HEK293 (cell line): ENCODE data around the gene SHOX.

ENCODE experiments used
- CTCF ChIA-PET: fragments of 350-600 bp; formaldehyde crosslinking; extraction: SDS; loops from one replicate; lab custom pipeline; 2021; ENCODE audit warnings: antibody characterized with exemption; lab: Yijun Ruan, JAX
- POLR2A ChIA-PET: fragments of 300-600 bp; formaldehyde crosslinking; extraction: SDS; loops from one replicate; lab custom pipeline; 2020; ENCODE audit warnings: antibody characterized with exemption, inconsistent platforms; lab: Yijun Ruan, JAX
- H3K27ac ChIP-seq: fragments of 200-500 bp; sonication (Bioruptor generic); 2 replicates; pipeline ENCODE4 v1.5.1; 2014; ENCODE audit warnings: low read depth, low read length, control low read depth, inconsistent platforms; ENCODE audit errors: extremely low read depth
- H3K36me3 ChIP-seq, 2 experiments: fragments of 200-500 bp in 1 of 2; sonication (Bioruptor generic) in 1 of 2; 1 replicate in 1 of 2; 2 replicates in 1 of 2; pipeline ENCODE4 v1.5.1; 2014 to 2017; ENCODE audit warnings: inconsistent platforms in 2 of 2, low read length in 2 of 2; ENCODE audit not compliant: control insufficient read depth in 2 of 2, insufficient read depth in 1 of 2
- H3K4me1 ChIP-seq: fragments of 200-500 bp; sonication (Bioruptor generic); 2 replicates; pipeline ENCODE4 v1.5.1; 2014; ENCODE audit warnings: mild to moderate bottlenecking, low read length, inconsistent platforms; ENCODE audit not compliant: control insufficient read depth, insufficient read depth
- H3K4me3 ChIP-seq: 2 replicates; pipeline ENCODE4 v1.5.1; 2011; ENCODE audit warnings: low read depth, mild to moderate bottlenecking, control low read depth, low read length, moderate library complexity
- H3K9me3 ChIP-seq: fragments of 200-500 bp; sonication (Bioruptor generic); 2 replicates; pipeline ENCODE4 v1.5.1; 2014; ENCODE audit warnings: low read depth, low read length, inconsistent platforms; ENCODE audit not compliant: control insufficient read depth, insufficient read depth
- EGR2 ChIP-seq: fragments of 450-650 bp; formaldehyde crosslinking; IDR thresholded peaks from 2 replicates; pipeline ENCODE4 v1.5.1; 2016; ENCODE audit warnings: low read depth, missing biosample characterization, missing genetic modification characterization
- ELK4 ChIP-seq: IDR thresholded peaks from 2 replicates; pipeline ENCODE4 v1.6.1; 2011; ENCODE audit warnings: mild to moderate bottlenecking, low read depth, low read length, borderline replicate concordance
- GFI1B ChIP-seq: fragments of 450-650 bp; formaldehyde crosslinking; IDR thresholded peaks from 2 replicates; pipeline ENCODE4 v1.5.1; 2016; ENCODE audit warnings: missing biosample characterization, missing genetic modification characterization
- PBX3 ChIP-seq: sonication (generic); formaldehyde crosslinking; IDR thresholded peaks from 2 replicates; pipeline ENCODE4 v1.8.1; 2022; ENCODE audit warnings: mild to moderate bottlenecking, moderate library complexity, missing genetic modification reagents
- SP3 ChIP-seq: fragments of 450-650 bp; formaldehyde crosslinking; IDR thresholded peaks from 2 replicates; pipeline ENCODE4 v1.5.1; 2016; ENCODE audit warnings: missing biosample characterization, missing genetic modification characterization
- WT1 ChIP-seq: fragments of 450-650 bp; formaldehyde crosslinking; IDR thresholded peaks from 2 replicates; pipeline ENCODE4 v1.5.1; 2016; ENCODE audit warnings: missing biosample characterization, missing genetic modification characterization
- ZBTB49 ChIP-seq: fragments of 450-650 bp; formaldehyde crosslinking; IDR thresholded peaks from 2 replicates; pipeline ENCODE4 v1.5.1; 2016; ENCODE audit warnings: missing biosample characterization, missing genetic modification characterization, low read depth
- ZFHX2 ChIP-seq: fragments of 450-650 bp; formaldehyde crosslinking; conservative IDR thresholded peaks from 2 replicates; pipeline ENCODE4 v1.5.1; 2016; ENCODE audit warnings: missing biosample characterization, missing genetic modification characterization
- ZNF175 ChIP-seq: fragments of 450-650 bp; formaldehyde crosslinking; IDR thresholded peaks from 2 replicates; pipeline ENCODE4 v1.5.1; 2016; ENCODE audit warnings: missing biosample characterization, missing genetic modification characterization
- ZNF214 ChIP-seq: fragments of 450-650 bp; formaldehyde crosslinking; IDR thresholded peaks from 2 replicates; pipeline ENCODE4 v1.5.1; 2017; ENCODE audit warnings: missing biosample characterization, mild to moderate bottlenecking, missing genetic modification characterization, borderline replicate concordance
- ZNF221 ChIP-seq: fragments of 450-650 bp; formaldehyde crosslinking; IDR thresholded peaks from 2 replicates; pipeline ENCODE4 v1.5.1; 2017; ENCODE audit warnings: missing biosample characterization, missing genetic modification characterization, borderline replicate concordance
- ZNF24 ChIP-seq: fragments of 450-650 bp; formaldehyde crosslinking; IDR thresholded peaks from 2 replicates; pipeline ENCODE4 v1.5.1; 2016; ENCODE audit warnings: missing biosample characterization, missing genetic modification characterization
- ZNF266 ChIP-seq: fragments of 450-650 bp; formaldehyde crosslinking; IDR thresholded peaks from 2 replicates; pipeline ENCODE4 v1.5.1; 2016; ENCODE audit warnings: missing biosample characterization, missing genetic modification characterization, low read depth
- ZNF510 ChIP-seq: fragments of 450-650 bp; formaldehyde crosslinking; IDR thresholded peaks from 2 replicates; pipeline ENCODE4 v1.5.1; 2018; ENCODE audit warnings: mild to moderate bottlenecking, missing genetic modification characterization, missing biosample characterization; ENCODE audit not compliant: insufficient replicate concordance
- ZNF518A ChIP-seq: fragments of 450-650 bp; formaldehyde crosslinking; conservative IDR thresholded peaks from 2 replicates; pipeline ENCODE4 v1.5.1; 2016; ENCODE audit warnings: low read depth, missing biosample characterization, missing genetic modification characterization
- ZNF549 ChIP-seq: fragments of 450-650 bp; IDR thresholded peaks from 2 replicates; pipeline ENCODE4 v1.5.1; 2018; ENCODE audit warnings: missing biosample characterization, missing genetic modification characterization, mild to moderate bottlenecking, inconsistent platforms, moderate library complexity
- ZNF596 ChIP-seq: fragments of 450-650 bp; IDR thresholded peaks from 2 replicates; pipeline ENCODE4 v1.5.0; 2018; ENCODE audit warnings: missing biosample characterization, mild to moderate bottlenecking, missing genetic modification characterization, moderate library complexity
- ZNF610 ChIP-seq: fragments of 450-650 bp; formaldehyde crosslinking; IDR thresholded peaks from 2 replicates; pipeline ENCODE4 v1.5.1; 2016; ENCODE audit warnings: missing biosample characterization, missing genetic modification characterization, borderline replicate concordance
- ZNF701 ChIP-seq: fragments of 450-650 bp; formaldehyde crosslinking; IDR thresholded peaks from 2 replicates; pipeline ENCODE4 v1.5.1; 2016; ENCODE audit warnings: missing biosample characterization, missing genetic modification characterization
- ZNF76 ChIP-seq: fragments of 450-650 bp; formaldehyde crosslinking; IDR thresholded peaks from 2 replicates; pipeline ENCODE4; 2016; ENCODE audit warnings: low read depth, missing biosample characterization, missing genetic modification characterization, borderline replicate concordance
- ZNF776 ChIP-seq: fragments of 450-650 bp; formaldehyde crosslinking; IDR thresholded peaks from 2 replicates; pipeline ENCODE4 v1.5.0; 2017; ENCODE audit warnings: missing biosample characterization, missing genetic modification characterization, borderline replicate concordance
- ZNF785 ChIP-seq: fragments of 450-650 bp; formaldehyde crosslinking; IDR thresholded peaks from 2 replicates; pipeline ENCODE4 v1.5.1; 2016; ENCODE audit warnings: missing biosample characterization, missing genetic modification characterization
- ZSCAN23 ChIP-seq: fragments of 450-650 bp; formaldehyde crosslinking; IDR thresholded peaks from 2 replicates; pipeline ENCODE4 v1.5.1; 2016; ENCODE audit warnings: missing biosample characterization, missing genetic modification characterization
- ZXDB ChIP-seq: fragments of 450-650 bp; formaldehyde crosslinking; IDR thresholded peaks from 2 replicates; pipeline ENCODE4 v1.5.1; 2016; ENCODE audit warnings: missing biosample characterization, missing genetic modification characterization

The SHOX gene

GRCh38 chrX:629230-630006 lies 1.2 kb upstream of the SHOX start:
- no peak overlapping the region for H3K27ac ChIP-seq
- ChIA-PET POLR2A (no interaction called here), CTCF (no interaction called here)
- no peak overlapping the region for H3K4me3 ChIP-seq
- H3K4me1 ChIP-seq: no peaks in the 10 kb centered on the region
- TF ChIP-seq ZNF701 (tag by site-specific recombination): no peak
- TF ChIP-seq SP3: no peak
- no peak for TF ChIP-seq ZNF24
- TF ChIP-seq ZNF596 (tag by site-specific recombination): peak; percentile 94
- no peak for TF ChIP-seq EGR2
- no peak for TF ChIP-seq GFI1B
- TF ChIP-seq ELK4: no peak
- no peaks in the 10 kb centered on the region for H3K9me3 ChIP-seq
- H3K36me3 ChIP-seq: no peaks in the 10 kb centered on the region

GRCh38 chrX:630007-630611 lies 482 bp upstream of the SHOX start:
- ChIA-PET CTCF (no interaction called here), POLR2A (no interaction called here)
- H3K9me3 ChIP-seq: no peaks in the 10 kb centered on the region
- no peaks in the 10 kb centered on the region for H3K4me1 ChIP-seq
- no peak overlapping the region for H3K4me3 ChIP-seq
- H3K27ac ChIP-seq: no peak overlapping the region
- H3K36me3 ChIP-seq: no peaks in the 10 kb centered on the region
- TF ChIP-seq ZNF785 (tag by site-specific recombination) (no peak), ZNF76 (tag by site-specific recombination) (no peak), ZXDB (tag by site-specific recombination) (no peak), ZSCAN23 (no peak), ZNF610 (tag by site-specific recombination) (no peak), ZNF175 (tag by site-specific recombination) (no peak), ZNF518A (tag by site-specific recombination) (no peak), ZNF510 (tag by site-specific recombination) (no peak), ZNF776 (tag by site-specific recombination) (no peak), ZFHX2 (tag by site-specific recombination) (no peak), PBX3 (CRISPR knock-in tag) (no peak), ZBTB49 (tag by site-specific recombination) (no peak), ZNF221 (tag by site-specific recombination) (no peak), ZNF266 (no peak), ZNF214 (tag by site-specific recombination) (no peak), WT1 (tag by site-specific recombination) (no peak), ZNF549 (tag by site-specific recombination) (no peak)
